Astrocyte of the spinal cord (primary cell): ENCODE results near the gene AKAP10.
"Not testable (repeated sequence)": the region's sequence is repeated elsewhere in the genome, so short reads cannot be mapped to it uniquely, and the experiment has no call there.

ENCODE experiments used
- DNase-seq: peaks from one replicate; pipeline ENCODE4 v3.0.0; 2011; ENCODE audit warnings: low read depth, low spot score
- H3K4me3 ChIP-seq: 2 replicates; pipeline ENCODE4 v1.5.1; 2011; ENCODE audit warnings: low read depth, mild to moderate bottlenecking, low read length, moderate library complexity
- in situ Hi-C: cut with HindIII; loops from 2 replicates; pipeline ENCODE4 v1.10.0; 2017; ENCODE audit warnings: low sequenced_read_pairs
- TF ChIP-seq, protein P1 (sequence below): IDR thresholded peaks from 2 replicates; pipeline ENCODE4 v1.5.1; 2012; ENCODE audit warnings: low read depth, mild to moderate bottlenecking, low read length, inconsistent platforms

The AKAP10 gene

DNA sequence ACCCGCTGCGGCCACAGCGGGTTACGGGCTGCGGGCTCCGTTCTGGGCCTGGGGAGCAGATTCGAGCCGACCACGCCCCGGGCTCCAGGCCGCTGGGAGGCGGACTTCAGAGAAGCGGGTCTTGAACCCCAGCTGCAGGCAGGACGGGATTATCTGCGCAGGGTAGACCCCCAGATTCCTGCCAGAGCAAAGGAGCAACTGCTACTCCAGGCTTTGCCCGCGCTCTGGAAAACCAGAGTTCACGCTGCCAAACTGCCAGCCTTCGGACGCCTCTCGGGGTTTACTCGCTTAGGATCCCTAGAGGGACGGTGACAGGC is 109.6 kb downstream of the AKAP10 start:
- no peak for DNase-seq
- H3K4me3 ChIP-seq: peak overlapping the region; percentile 66
- in situ Hi-C loops: no loop called here
- TF ChIP-seq, protein P1, sequence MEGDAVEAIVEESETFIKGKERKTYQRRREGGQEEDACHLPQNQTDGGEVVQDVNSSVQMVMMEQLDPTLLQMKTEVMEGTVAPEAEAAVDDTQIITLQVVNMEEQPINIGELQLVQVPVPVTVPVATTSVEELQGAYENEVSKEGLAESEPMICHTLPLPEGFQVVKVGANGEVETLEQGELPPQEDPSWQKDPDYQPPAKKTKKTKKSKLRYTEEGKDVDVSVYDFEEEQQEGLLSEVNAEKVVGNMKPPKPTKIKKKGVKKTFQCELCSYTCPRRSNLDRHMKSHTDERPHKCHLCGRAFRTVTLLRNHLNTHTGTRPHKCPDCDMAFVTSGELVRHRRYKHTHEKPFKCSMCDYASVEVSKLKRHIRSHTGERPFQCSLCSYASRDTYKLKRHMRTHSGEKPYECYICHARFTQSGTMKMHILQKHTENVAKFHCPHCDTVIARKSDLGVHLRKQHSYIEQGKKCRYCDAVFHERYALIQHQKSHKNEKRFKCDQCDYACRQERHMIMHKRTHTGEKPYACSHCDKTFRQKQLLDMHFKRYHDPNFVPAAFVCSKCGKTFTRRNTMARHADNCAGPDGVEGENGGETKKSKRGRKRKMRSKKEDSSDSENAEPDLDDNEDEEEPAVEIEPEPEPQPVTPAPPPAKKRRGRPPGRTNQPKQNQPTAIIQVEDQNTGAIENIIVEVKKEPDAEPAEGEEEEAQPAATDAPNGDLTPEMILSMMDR: peak; percentile 2

GRCh38 chr17:19867329-19868078 is 110.1 kb downstream of the AKAP10 start, which contains the start of gene ULK2:
Gene ULK2 (minus strand): TSS chr17:19867936. CDS start chr17:19867417, 519 bp downstream.
- in situ Hi-C loops: no loop called here
- TF ChIP-seq, protein P1: no peak
- peak; percentile 76 for DNase-seq
- peak within 1 kb of the TSS; percentile 66 for H3K4me3 ChIP-seq

GRCh38 chr17:19867079-19867328 is 110.6 kb downstream of the AKAP10 start:
- TF ChIP-seq, protein P1: peak; percentile 49
- in situ Hi-C loops: no loop called here
- H3K4me3 ChIP-seq: peak overlapping the region; percentile 66
- peak; percentile 56 for DNase-seq

DNA sequence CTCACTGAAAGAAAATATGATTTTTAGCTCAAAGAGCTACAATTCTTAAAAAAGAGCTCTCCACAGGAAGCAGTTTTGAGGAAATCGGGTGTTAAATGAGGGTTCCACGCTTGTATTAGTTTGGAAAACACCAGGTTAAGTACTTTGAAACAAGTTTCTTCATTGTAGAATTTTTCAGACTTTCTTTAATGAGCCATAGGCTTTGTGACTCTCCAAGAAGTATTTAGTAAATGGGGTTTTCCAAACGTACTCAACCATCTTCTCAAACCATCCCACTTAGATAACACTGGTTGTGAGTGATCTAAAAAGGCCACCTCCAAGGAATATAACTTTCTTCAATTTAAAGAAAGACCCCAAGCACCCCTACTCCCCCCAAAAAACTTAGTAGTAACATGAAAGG is 112.6 kb downstream of the AKAP10 start:
- no peak overlapping the region for H3K4me3 ChIP-seq
- no peak for DNase-seq
- TF ChIP-seq, protein P1: no peak
- in situ Hi-C loops: no loop called here

- in situ Hi-C loops, H3K4me3 ChIP-seq, DNase-seq: not testable (repeated sequence)
These were observed 116.9 kb downstream of the AKAP10 start for GRCh38 chr17:19860647-19861177.

DNA sequence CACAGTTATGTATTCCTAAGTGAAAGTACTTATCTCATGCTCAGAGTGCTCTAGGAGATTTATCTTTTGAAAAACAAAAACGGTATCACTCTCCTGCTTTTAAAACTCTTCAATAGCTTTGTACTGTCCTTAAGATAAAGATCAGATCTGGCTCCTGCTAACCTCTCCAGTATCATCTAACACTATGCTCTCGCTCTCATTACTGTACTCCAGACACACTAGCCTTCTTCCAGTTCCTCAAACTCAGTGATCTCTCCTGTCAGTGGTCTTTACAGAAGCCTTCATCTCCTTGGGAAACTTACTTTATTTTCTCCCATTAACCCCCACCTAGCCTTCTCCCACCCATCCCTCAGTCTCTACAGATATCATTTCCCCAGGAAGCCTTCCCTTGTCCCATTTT is 120.0 kb downstream of the AKAP10 start:
- in situ Hi-C loops: no loop called here
- no peak for DNase-seq
- TF ChIP-seq, protein P1: no peak
- H3K4me3 ChIP-seq: no peak overlapping the region
